Erythroblast (primary cell): Measurements from ENCODE around the gene HECW1.

Experiments used
- GATA1 ChIP-seq: IDR thresholded peaks from 2 replicates; pipeline ENCODE4 v1.6.1; 2011; ENCODE audit warnings: low read depth, mild to moderate bottlenecking, control low read depth, low read length, moderate library complexity
- POLR2A ChIP-seq: IDR thresholded peaks from 2 replicates; pipeline ENCODE4 v1.6.1; 2011; ENCODE audit warnings: mild to moderate bottlenecking, low read length

DNA sequence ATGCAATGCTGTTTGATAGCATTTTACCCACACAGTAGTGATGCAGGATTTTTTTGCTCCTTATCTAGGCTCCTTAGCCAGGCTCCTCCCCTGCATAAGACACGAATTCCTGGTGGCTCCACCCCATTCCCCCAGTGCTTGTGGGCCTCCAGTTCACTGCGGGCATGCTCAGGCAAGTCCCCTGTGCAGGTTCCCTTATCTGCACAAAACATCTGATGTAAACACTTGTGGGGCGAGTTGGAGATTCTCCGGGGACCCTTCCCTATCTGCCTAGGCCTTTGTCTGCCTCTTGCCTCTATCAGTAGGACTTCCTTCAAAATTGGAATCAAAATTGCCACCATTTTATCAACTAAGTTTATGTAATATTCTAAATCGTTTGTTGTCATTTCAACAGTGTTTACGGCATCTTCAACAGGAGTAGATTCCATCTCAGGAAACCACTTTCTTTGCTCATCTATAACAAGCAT, 465.1 kb downstream of the HECW1 start:
- TF ChIP-seq POLR2A (peak; percentile 39), GATA1 (peak; percentile 19)
